NCI-H82 (cell line): ENCODE results near the gene MEPCE.

Experiments used
- DNase-seq: peaks from one replicate; lab custom pipeline; 2025; lab: John Stamatoyannopoulos, UW

MEPCE gene

DNA sequence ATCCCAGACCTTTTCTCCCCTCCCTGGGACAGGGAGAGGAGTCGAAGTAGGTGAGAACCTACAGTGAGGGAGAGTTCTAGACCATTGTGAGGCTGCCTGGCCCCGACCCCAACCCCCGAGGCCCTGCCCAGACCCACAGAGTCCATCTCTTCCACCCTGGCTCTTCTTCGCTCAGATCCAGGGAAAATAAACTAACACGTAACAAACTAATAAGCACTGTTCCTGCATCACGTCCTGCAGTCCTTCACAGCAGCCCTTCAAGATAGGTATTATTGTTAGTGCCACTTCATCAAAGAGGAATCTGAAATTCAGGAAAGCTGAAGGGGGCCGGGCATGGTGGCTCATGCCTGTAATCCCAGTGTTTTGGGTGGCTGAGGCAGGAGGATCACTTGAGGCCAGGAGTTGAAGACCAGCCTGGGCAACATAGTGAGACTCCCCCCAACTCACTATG is 34.6 kb downstream of the MEPCE start, which contains the start of gene SPACDR:
Gene SPACDR (minus strand): TSS at position 51 of the 451 bp plus-strand sequence. CDS start 235 bp downstream, outside the sequence.
- DNase-seq: no peak

DNA sequence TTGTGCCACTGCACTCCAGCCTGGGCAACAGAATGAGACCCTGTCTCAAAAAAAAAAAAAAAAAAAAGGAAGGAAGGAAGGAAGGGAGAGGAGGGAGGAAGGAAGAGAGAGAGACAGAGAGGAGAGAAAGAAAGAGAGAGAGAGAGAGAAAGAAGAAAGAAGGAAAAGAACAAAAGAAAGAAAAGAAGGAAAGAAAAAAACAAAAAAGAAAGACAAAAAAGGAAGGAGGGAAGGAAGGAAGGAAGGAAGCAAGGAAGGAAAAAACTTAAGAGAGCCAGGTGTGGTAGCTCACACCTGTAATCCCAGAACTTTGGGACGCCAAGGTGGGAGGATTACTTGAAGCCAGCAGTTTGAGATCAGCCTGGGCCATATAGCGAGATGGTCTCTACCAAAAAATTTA is 35.2 kb downstream of the MEPCE start:
- DNase-seq: no peak

DNA sequence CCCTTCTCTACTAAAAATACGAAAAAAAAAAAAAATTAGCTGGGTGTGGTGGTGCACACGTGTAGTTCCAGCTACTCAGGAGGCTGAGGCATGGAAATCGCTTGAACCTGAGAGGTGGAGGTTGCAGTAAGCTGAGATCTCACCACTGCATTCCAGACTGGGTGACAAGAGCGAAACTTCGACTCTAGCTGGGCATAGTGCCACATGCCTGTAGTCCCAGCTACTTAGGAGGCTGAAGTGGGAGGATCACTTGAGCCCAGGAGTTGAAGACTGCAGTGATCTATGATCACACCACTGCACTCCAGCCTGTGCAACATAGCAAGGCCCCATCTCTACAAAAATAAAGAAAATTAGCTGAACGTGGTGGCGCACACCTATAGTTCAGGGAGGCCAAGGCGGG is 35.7 kb downstream of the MEPCE start:
- DNase-seq: no peak

DNA sequence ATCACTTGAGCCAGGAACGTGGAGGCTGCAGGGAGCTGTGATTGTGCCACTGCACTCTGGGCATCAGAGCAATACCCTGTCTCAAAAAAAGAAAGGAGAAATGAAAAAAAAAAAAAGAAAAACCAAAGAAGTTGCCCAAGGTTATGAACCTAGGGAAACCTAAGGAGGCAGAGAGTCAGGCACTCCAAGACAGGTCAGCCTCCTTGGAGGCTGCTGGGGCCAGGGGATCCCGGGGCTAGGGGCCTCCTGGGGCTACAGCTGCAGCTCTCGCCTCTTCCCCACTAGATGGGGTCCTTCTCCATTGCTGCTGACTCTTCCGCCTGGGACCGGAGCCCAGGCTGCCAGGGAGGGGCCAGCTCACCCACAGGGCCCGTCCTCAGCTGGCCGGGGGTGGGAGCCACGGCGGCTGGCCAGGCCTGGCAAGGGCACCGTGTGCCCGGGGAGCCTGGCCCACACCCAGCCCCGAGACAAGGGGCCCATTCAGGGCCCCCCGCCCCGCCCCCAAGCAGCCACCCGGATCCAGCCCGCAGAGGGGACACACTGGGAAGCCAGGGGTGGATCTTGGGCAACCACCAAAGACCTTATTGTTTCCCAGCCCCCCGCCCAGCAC is 36.2 kb downstream of the MEPCE start:
- DNase-seq: peak; percentile 77

DNA sequence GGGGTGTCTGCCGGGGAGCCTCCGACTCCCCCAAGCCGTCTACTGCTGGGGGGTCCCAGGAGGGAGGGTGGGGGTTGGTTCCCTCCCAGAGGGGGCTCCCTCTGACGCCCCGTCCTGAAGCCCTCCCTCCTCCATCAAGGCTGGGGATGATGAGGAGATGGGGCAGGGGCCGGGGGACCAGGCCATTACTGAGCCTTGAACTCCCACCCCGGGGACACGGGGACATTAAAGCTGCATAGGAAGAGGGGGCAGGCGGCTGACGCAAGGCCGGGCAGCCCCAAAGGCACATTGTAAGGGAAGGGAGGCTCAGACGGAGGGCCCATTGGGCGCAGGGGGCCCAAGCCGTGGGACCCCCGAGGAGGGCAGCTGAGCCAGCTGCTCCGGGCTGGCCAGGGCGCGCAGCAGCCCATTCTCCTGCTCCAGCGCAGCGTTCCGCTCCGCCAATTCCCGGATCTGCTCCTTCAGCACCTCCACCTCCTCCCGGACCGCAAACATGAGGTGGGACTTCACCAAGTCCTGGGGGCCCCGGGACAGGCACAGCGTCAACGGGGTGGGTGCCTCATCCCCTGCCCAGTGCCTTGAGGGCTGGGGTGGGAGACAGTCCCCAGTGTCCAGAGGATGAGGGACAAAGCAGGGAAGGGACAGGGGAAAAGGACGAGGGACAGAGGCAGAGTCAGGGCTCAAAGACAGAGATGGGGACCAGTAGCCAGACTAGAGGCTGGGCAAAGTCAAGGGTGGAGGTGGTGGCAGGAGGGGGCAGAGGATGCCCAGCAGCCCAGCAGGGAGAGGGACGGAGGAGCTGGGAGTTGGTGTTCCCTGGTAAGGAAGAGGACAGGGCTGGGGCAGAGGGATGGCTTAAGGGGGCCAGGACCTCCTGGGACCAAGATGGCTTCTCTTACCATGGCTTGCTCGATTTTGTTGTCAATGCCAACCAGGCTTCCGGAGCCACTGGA is 37.3 kb downstream of the MEPCE start:
- no peak for DNase-seq

DNA sequence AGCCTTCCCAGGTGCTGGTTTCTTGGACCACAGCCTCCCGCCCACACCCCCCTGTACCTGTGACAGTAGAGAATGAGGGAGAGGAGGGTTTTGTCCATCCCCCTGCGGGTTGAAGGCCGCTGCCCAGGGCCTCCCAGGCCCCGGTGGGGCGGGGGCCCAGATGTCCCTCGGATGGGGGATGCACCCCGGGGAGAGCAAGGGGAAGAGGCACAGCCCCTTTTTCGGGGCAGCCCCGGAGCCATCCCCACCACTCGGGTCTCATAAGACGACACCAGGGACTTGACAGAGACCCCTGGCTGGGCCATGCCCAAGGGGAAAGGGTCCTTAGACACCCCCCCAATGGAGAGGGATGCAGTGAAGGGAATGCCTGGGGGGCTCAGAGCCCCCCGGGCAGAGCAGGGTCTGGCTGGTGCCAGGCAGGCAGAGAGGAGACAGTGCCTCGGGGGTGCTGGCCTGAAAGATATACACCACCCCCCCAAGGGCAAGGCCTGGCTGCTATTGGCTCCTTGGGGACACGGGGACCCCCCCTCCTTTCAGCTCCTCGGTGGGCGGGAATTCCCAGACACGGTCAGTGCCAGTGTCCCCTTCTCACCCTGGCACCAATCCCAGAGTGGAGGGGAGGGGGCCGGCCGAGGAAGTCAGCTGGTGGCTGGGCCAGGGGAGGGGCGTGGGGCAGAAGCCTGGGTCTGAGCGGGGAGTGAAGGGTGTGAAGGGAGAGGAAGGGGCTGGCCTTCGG is 38.2 kb downstream of the MEPCE start:
- no peak for DNase-seq

DNA sequence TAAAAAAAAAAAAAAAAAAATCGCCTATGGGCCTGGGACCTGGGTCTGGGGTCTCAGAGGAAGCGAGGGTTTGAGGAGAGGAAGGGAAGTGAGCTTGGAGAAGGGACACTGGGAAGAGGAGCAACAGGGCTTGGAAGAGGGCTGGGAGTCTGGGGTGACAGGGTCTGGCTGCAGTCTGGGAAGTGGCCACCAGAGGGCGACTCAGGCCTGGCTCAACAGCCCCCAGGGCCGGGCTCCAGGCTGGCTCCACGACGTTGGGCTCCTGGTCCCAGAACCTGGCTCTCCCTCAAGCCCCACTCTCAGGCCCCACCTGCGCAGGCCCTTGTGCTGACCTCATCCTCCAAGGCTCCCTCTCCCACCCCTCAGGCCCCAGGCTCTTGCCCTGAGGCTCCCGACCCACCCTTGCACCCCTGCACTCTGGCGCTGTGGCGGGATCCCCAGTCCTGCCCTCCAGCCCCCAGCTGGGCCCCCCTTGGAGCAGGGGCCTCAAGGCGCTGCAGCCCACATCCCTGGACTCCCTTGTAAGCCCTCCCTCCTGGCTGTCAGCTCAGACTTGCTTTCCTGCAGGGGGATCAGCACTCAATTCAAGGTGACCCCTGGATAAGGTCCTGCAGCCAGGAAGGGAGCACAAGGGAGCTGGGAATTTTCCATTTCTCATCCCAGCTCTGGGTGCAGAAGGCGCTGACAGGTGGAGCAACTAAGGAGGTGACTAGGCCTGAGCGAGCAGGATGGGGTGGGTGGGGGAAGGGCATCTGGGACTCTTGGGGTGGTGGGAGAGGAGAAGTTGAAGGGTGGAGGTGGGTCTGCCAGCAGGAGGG is 39.8 kb downstream of the MEPCE start:
- peak; percentile 86 for DNase-seq

DNA sequence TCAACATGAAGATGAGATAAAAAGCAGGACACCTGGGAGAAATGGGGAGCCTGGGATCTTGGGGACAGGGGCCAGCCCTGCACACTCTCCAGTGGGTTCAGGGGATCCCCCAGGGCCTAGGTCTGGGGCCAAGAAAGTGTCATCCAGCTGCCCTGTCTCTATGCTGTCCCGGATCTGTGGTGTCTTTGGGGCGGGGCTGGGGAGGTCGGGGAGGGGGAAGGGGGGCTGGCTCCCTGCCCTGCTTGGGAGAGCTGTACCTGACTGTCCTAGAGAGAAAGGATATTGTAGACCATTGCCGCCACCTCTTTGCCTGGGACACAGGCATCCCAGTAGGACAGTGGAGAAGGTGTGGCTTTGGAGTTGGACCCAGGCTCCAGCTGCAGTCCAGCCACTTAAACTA is 41.4 kb downstream of the MEPCE start:
- no peak for DNase-seq

DNA sequence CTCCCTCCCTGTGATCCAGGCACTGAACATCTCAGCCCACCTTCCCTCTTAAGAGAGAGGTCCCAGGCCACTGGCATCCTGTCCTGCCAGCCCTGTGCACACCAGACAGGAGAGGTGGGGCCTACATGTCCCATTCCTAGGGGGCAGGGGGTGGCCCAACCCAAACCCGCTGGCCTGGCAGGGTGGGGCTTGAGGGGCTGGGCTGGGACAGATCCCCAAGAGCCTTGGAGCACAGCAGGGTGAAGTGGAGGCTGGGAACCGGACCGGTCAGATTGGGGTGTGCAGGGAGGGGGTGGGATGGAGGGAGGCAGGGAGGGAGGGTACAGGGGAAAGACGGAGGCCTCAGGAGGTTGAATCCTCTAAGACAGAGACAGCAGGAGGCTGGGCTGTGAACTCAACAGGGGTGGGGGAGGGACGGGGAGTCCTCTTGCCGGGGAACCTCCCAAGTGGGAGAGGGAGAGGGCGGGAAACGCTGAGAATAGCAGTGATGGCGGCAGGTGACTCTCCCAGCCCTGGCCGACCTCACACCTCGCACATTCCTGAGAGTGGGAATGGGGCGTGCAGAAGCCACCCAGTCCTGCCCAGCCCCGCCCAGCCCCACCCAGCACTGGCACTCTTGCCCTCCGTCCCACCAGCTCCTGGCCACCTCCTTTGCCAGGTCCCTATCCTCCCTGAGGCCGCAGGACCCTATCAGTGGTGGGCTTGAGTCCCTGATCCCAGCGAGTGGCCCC is 42.7 kb downstream of the MEPCE start:
- DNase-seq: no peak

DNA sequence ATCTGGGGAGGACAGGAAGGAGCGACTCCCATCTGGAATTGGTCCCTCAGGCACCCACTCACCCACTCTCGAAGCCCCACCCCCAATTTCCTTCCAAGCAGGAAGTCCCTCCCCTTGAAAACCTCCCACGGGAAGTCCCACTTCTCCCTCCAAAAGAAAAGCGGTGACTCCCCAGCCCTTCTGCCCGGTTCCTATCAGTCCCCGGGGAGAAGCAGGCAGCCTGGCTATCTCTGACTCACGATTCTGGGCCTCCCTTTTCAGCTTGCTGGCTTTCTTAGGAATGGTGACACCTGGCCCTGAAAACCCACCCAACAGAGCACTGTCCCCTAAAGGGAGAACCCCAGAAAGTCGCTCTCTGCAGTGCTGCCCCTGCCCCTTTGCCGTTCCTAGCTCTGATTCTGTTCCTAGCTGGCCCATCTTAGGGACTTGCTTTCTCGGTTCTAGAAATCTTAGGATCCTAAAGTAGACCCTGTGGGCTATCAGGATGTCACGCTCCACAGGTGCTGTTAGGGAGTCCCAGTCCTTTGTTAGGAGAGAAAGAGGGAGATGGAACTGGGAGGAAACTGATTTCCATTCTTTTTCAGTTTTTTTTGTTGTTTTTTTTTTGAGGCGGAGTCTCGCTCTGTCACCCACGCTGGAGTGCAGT is 43.3 kb downstream of the MEPCE start:
- peak; percentile 43 for DNase-seq

DNA sequence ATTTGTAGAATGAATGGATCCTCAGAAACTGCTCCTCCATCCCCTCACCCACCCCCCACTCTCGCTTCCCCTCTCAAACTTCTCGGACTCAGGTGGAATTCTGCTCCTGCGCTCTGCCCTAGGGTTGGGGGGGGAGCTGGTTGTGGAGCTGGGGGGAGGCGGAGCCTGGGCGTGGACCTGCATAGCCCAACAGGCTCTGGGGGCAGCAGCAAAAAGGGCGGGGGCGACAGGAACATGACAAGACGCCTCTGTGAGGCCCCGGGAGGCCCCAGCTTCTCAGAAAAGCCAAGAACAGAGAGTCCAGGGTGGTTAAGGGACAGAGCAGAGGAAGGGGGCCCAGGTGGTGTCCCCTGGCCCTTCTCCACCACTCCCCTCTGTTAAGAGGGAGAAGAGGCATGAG is 45.9 kb downstream of the MEPCE start:
- DNase-seq: no peak

DNA sequence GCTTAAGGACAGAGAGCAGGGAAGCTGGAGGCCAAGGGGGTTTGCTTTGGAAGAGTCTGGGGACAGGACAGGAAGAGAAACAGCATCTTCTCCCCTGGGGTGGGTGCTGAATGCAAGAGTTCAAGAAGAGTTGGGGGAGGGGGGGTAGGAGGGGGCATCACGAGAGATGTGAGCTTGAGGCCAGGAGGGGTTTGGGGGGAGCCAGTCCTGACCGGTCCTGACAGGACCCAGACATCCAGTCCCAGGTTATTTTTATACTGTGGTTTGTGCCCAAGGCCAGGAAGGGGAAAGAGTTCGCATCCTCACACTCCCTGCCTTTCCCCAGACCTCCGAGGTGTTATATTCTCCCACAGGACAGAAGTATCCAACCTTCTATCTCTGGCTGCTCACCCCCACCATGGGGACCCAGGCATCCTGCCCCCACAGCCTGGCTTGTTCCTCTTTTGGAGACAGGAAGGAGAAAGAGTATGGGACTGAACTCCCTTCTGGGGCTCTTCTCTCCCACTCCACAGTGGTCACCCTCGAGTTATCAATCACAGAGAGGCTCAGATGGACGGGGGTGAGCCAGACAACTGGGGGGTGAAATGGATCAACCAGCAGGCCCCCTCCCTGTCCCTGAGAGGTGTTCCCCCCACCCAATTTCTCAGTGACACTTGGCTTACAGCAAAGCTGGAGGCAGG is 46.6 kb downstream of the MEPCE start:
- DNase-seq: no peak

DNA sequence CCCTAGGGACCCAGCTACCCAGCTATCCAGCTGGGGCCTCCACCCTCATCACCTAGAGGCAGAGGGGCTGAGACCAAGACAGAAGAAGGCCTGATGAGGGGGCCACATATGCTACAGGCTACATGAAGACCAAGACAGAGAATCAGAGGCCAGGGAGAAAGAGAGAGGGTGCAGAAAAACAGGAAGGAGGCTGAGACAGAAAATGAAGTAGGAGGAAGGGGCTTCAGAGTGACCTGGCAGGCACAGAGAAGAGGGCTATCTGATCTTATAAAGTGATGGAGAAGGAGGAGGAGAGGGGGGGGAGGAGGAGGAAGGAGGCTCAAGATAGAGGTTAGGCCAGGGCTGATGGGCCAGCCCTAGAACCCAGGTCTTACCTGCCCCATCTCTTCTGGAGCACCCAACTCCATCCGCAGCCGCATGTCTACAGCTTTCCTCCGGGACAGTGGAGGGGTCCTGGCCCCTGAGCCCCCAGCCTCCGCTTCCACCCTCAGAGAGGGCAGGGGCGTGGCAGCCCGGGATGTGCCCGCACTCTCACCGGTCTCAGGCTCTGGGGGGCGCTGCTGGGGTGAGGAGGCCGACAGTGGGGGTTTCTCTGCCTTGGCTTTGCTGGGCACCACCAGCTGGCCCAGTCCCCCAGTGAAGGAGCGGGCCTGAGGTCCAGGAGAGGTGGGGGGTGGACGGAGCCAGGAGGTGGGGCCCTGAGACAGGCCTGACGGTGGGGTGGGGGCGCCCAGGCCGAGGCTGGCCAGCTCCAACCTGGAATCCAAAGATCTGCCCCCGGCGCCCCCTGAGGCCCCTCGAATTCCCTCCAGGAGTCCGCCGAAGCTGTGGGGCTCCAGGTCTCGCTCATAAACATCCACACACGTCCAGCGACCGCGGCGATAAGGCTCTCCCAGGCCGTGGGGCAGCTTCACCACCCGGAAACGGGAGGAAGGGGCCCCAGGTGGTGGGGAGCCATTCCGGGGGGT is 47.6 kb downstream of the MEPCE start:
- DNase-seq: peak; percentile 18

DNA sequence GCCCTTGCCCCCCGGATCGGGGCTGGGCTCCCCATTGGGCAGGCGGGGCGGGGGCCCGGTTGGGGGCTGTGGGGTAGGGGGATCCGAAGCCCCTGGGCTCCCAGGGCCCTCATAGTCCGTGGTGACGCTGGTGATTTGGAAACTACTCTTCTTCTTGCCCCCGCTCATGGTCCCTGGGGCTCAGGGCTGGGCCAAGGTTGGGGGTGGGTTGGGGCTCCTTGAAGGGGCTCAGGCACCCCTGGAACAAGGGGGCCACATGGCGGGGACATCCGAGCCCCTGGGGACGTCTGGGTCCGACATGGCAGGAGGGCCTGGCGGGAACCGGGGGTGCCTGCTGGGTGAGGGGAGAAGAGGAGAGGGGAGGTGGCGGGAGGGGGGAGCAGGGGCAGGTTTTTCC is 48.2 kb downstream of the MEPCE start:
- no peak for DNase-seq

DNA sequence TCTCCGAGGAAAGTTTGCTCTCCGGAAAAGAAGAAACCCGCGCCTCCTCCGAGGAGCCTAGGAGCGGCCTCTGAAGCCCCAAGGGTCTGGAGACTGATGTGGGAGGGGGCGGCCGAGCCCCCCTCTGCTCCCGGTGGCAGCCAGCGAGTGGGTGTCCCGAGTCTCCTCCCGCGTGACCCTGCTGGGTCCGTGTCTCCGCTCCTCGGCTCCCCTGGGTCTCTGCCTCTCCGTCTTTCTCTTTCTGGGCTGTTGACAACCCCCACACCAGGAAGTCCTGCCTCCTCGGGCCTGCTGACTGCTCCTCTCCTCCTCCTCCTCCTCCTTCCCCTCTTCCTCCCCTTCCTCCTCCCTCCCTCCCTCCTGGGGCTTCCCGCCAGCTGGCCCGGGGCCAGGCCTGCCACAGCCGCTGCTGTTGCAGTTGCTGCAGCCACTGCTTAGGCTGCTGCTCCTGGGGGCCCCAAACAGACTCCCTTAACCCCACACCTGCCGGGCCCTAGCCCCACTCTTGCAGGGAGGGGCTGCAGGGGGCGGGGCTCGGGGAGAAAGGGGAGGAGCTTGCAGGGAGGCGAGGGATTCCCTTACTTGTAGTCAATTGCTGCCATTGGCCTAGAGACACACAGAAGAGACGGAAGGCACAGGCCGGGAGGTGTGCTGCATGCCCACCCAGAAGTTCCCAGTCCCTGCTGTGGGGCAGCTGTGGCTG is 49.5 kb downstream of the MEPCE start, which contains the start of gene TSC22D4:
Gene TSC22D4 (minus strand): TSS at position 257 of the 703 bp plus-strand sequence. CDS start 1,176 bp downstream, outside the sequence.
- peak; percentile 96 for DNase-seq

DNA sequence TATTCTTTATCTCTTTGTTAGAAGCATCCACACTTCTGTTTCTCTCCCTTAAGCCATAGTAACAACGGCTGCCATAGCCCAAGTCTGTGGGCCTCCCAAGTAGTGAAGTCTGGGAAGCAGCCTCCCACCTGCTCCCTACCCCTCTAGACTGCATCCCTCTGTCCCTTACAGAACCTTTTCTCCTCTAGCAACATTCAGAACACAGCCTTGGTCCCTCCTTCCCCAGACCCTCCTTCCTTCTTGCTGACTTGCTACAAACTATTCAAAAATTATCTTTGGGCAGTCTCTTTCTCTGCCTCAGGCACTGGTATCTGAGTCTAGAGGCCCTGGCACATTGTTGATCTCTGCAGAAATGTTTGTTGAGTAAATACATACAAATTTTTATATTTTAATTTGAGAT is 51.8 kb downstream of the MEPCE start:
- no peak for DNase-seq

DNA sequence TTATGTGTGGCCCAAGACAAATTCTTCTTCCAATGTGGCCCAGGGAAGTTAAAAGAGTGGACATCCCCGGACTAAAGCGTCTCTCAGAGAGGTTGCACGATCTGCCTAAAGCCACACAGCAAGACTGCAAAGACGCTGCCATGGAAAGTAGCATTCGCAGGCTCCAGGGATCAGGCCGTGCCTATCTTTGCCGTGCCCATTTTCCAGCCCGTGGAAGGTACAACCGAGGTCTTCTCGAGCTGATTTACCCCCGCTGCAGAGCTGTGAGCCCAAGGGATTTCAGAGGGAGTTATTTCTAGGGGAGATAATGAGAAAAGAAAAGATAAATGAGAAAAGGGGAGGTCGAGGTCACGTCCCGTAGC is 53.1 kb downstream of the MEPCE start:
- no peak for DNase-seq
